ENCODE data around the gene SP3. TPM values are rescaled to one million over a fixed set of nuclear protein-coding genes. Genes with fewer than 3 reads are reported as not detected.

SP3 gene
- total and polyA plus RNA-seq, 2 of the 8 experiments (the other 6 are each of a cell fraction or from before 2014, with no cell fraction given), result 31.0 to 92.1 TPM

GRCh38 chr2:173898996-173899395, 66.2 kb downstream of the SP3 start:
- Histone ChIP-seq H3K23ac (ENCODE audit: insufficient read length) (no peak overlapping the region), H3K79me1 (ENCODE audit: low read depth, low read length) (no peaks in the 10 kb centered on the region; the same call in 1 of the 2 replicates), H4K20me1 (replicated peaks in 1 of 2; ENCODE audit: control insufficient read depth in 1 of 2, insufficient read depth in 2 of 2, low read length in 2 of 2) (no peaks in the 10 kb centered on the region), H2BK15ac (ENCODE audit: low read length) (no peak overlapping the region), H3K4ac (replicated peaks; ENCODE audit: insufficient read length, low read depth, low read length) (no peak overlapping the region), H3K4me2 (ENCODE audit: insufficient read depth in 1 of 2, low read depth in 2 of 2, low read length in 2 of 2) (no peak overlapping the region), H2BK120ac (replicated peaks; ENCODE audit: low read depth, low read length) (no peak overlapping the region), H3K79me2 (ENCODE audit: control insufficient read depth in 1 of 2, insufficient read depth in 2 of 2, low read length in 2 of 2) (no peaks in the 10 kb centered on the region), H3K4me1 (replicated peaks in 1 of 4; ENCODE audit: control insufficient read depth in 3 of 4, insufficient read depth in 4 of 4, low read length in 3 of 4) (no peaks in the 10 kb centered on the region), H3K36me3 (ENCODE audit: control insufficient read depth in 2 of 4, insufficient read depth in 4 of 4, low read length in 3 of 4) (peaks cover 0 to under 1% (median 0%) of the 10 kb centered on the region in 4 experiments; a peak in 1 of 8 replicates), H2BK20ac (ENCODE audit: low read length) (no peak overlapping the region), H3K9me3 (ENCODE audit: insufficient read depth in 2 of 2, low read depth in 1 of 2, low read length in 1 of 2) (no peaks in the 10 kb centered on the region), H3K4me3 (ENCODE audit: extremely low read depth in 1 of 4, insufficient read depth in 2 of 4, low read depth in 3 of 4, low read length in 4 of 4) (no peak overlapping the region), H3K27me3 (replicated peaks in 1 of 4; ENCODE audit: control insufficient read depth in 3 of 4, extremely low read depth in 1 of 4, insufficient read depth in 3 of 4, low read length in 3 of 4) (no peaks in the 10 kb centered on the region), H3K23me2 (ENCODE audit: low read depth, low read length) (no peaks in the 10 kb centered on the region), H2AK5ac (ENCODE audit: low read depth, low read length) (no peak overlapping the region), H4K5ac (ENCODE audit: insufficient read length, low read depth, low read length) (no peak overlapping the region), H3K14ac (ENCODE audit: insufficient read length) (no peak overlapping the region), H3K27ac (ENCODE audit: low read depth, low read length) (no peak overlapping the region), H2BK5ac (ENCODE audit: low read depth, low read length) (no peak overlapping the region), H2BK12ac (ENCODE audit: low read depth, low read length) (no peak overlapping the region), H3K9ac (replicated peaks in 1 of 4; ENCODE audit: extremely low read depth in 1 of 4, low read depth in 3 of 4, low read length in 3 of 4) (no peak overlapping the region), H3K56ac (replicated peaks; ENCODE audit: insufficient read length, low read depth, low read length) (no peak overlapping the region), H4K91ac (replicated peaks; ENCODE audit: insufficient read length, low read length) (no peak overlapping the region), H4K8ac (ENCODE audit: extremely low read depth, insufficient read depth, low read length) (no peak overlapping the region), H3K18ac (ENCODE audit: extremely low read depth, low read length) (no peak overlapping the region), H2AFZ (ENCODE audit: low read length) (no peak overlapping the region)
- no peak for DNase-seq (ENCODE audit: low read depth in 1 of 2, low spot score in 2 of 2)
- no peak for TF ChIP-seq GTF2F1 (IDR thresholded peaks at IDR 0.05; ENCODE audit: borderline replicate concordance, low read depth, low read length)
- no peak for TF ChIP-seq RBBP5 (IDR thresholded peaks at IDR 0.05; ENCODE audit: borderline replicate concordance, low read depth, low read length)
- no peak for TF ChIP-seq SAP30 (IDR thresholded peaks at IDR 0.05; ENCODE audit: insufficient read depth, insufficient replicate concordance, low read length)
- no peak for TF ChIP-seq BRCA1 (IDR thresholded peaks at IDR 0.05; ENCODE audit: low read depth, low read length)
- no peak for TF ChIP-seq POU5F1 (IDR thresholded peaks at IDR 0.05; ENCODE audit: low read depth, low read length)
- no peak for TF ChIP-seq USF2 (IDR thresholded peaks at IDR 0.05; ENCODE audit: low read length)
- TF ChIP-seq PHF8 (conservative IDR thresholded peaks at IDR 0.05; ENCODE audit: low read depth, low read length), result no peak
- no peak for TF ChIP-seq POLR2A (IDR thresholded peaks at IDR 0.05; ENCODE audit: control extremely low read depth in 1 of 2, low read depth in 2 of 2, low read length in 2 of 2)
- TF ChIP-seq CEBPB (IDR thresholded peaks at IDR 0.05; ENCODE audit: low read depth, low read length), result no peak
- TF ChIP-seq RXRA (IDR thresholded peaks at IDR 0.05; ENCODE audit: insufficient read depth, low read depth, low read length), result no peak
- TF ChIP-seq SUZ12 (IDR thresholded peaks at IDR 0.05; ENCODE audit: low read length), result no peak
- TF ChIP-seq SP4 (IDR thresholded peaks at IDR 0.05; ENCODE audit: low read length), result no peak
- no peak for TF ChIP-seq CBX8 (IDR thresholded peaks at IDR 0.05; ENCODE audit: borderline replicate concordance, low read depth, low read length)
- ChIA-PET POLR2A (ENCODE audit: partially characterized antibody) (interaction anchor here (0.6 kb wide), 1 partner anchor 149 kb away, joined by 3 read pairs; no protein-coding TSS in a partner anchor), CTCF (ENCODE audit: partially characterized antibody) (interaction anchor here (1.8 kb wide), 1 partner anchor 15 kb away, joined by 9 read pairs; no protein-coding TSS in a partner anchor)
- 93% methylated on average over 12 of the region's 12 CpGs; no CpG with 5 or more reads in 1 of the 2 experiments for WGBS, 2 experiments (ENCODE audit: extremely low coverage in 1 of 2, insufficient coverage in 1 of 2, insufficient read length in 1 of 2, insufficient replicate concordance in 2 of 2, low coverage in 1 of 2, low lambda C conversion rate in 2 of 2, missing lambda C conversion rate in 1 of 2)
- no peak for FAIRE-seq

Data from H1 (cell line).